Smooth muscle cell (in vitro differentiated cells): Measurements from ENCODE around the gene COMMD4. TPM values are rescaled to one million over a fixed set of nuclear protein-coding genes. Genes with fewer than 3 reads are reported as not detected.

Experiments used
- DNase-seq: peaks from one replicate; lab custom pipeline; 2025; ENCODE audit not compliant: unreplicated experiment; lab: John Stamatoyannopoulos, UW
- H2AFZ ChIP-seq: fragments of 200-600 bp; sonication (generic); 2 replicates; pipeline ENCODE4 v1.6.0; 2016; ENCODE audit warnings: antibody characterized with exemption, low read depth, mild to moderate bottlenecking
- H3F3A ChIP-seq: fragments of 200-600 bp; sonication (generic); 2 replicates; pipeline ENCODE4 v1.6.0; 2017; ENCODE audit warnings: antibody characterized with exemption, low read depth
- H3K27ac ChIP-seq: fragments of 200-600 bp; sonication (generic); 2 replicates; pipeline ENCODE4 v1.5.1; 2016; ENCODE audit warnings: low read depth, mild to moderate bottlenecking
- H3K27me3 ChIP-seq: fragments of 200-600 bp; sonication (generic); 2 replicates; pipeline ENCODE4 v1.6.1; 2016; ENCODE audit warnings: low read depth, mild to moderate bottlenecking
- H3K36me3 ChIP-seq: fragments of 200-600 bp; sonication (generic); 2 replicates; pipeline ENCODE4 v1.5.1; 2016; ENCODE audit warnings: low read depth
- H3K4me1 ChIP-seq: fragments of 200-600 bp; sonication (generic); 2 replicates; pipeline ENCODE4 v1.5.1; 2016; ENCODE audit warnings: low read depth
- H3K4me2 ChIP-seq: fragments of 200-600 bp; sonication (generic); 2 replicates; pipeline ENCODE4 v1.6.0; 2016; ENCODE audit warnings: mild to moderate bottlenecking
- H3K4me3 ChIP-seq: fragments of 200-600 bp; sonication (generic); 2 replicates; pipeline ENCODE4 v1.5.1; 2016; ENCODE audit warnings: mild to moderate bottlenecking
- H3K79me2 ChIP-seq: fragments of 200-600 bp; sonication (generic); 2 replicates; pipeline ENCODE4 v1.6.0; 2016; ENCODE audit warnings: low read depth, mild to moderate bottlenecking
- H3K9ac ChIP-seq: fragments of 200-600 bp; sonication (generic); 2 replicates; pipeline ENCODE4 v1.6.0; 2016; ENCODE audit warnings: low read depth
- H3K9me3 ChIP-seq: fragments of 200-600 bp; sonication (generic); replicated peaks from 2 replicates; pipeline ENCODE4 v1.5.1; 2016; ENCODE audit warnings: low read depth
- H4K20me1 ChIP-seq: fragments of 200-600 bp; sonication (generic); 2 replicates; pipeline ENCODE4 v1.6.0; 2016; ENCODE audit warnings: low read depth
- CTCF ChIP-seq: fragments of 200-600 bp; sonication (generic); IDR thresholded peaks from 2 replicates; pipeline ENCODE4 v1.5.1; 2017; ENCODE audit warnings: borderline replicate concordance, mild to moderate bottlenecking, antibody characterized with exemption; ENCODE audit not compliant: insufficient read depth, poor library complexity, severe bottlenecking
- WGBS: methylation state at CpG from one replicate; pipeline ENCODE4 v1.1.7; 2016; ENCODE audit warnings: low lambda C conversion rate; 5-methylcytosine and 5-hydroxymethylcytosine counted together
- polyA plus RNA-seq: library from polyadenylated mRNA; unstranded; fragments of >200 nt; fragmentation: Nextera tagmentation; extraction: Ambion mirVana; gene quantifications from 2 replicates; pipeline ENCODE4 v1.2.1, GENCODE V29; 2016
- total RNA-seq: library from RNA; depleted of rRNA; stranded (reverse); fragments of >200 nt; gene quantifications from 2 replicates; pipeline ENCODE4 v1.2.3, GENCODE V29; 2014

The COMMD4 gene
- total and polyA plus RNA-seq, 2 experiments from 2014 or later = 48.9 to 67.1 TPM

- no peaks in the 10 kb centered on the region for H3K36me3 ChIP-seq
- no peak overlapping the region for H3K4me3 ChIP-seq
- H3K27ac ChIP-seq = no peak overlapping the region
- H3K9ac ChIP-seq = no peak overlapping the region
- no peaks in the 10 kb centered on the region for H3K27me3 ChIP-seq
- DNase-seq = no peak
- no peak for TF ChIP-seq CTCF
- H3K79me2 ChIP-seq = no peaks in the 10 kb centered on the region
- H3K9me3 ChIP-seq = no peaks in the 10 kb centered on the region
- no peaks in the 10 kb centered on the region for H3K4me1 ChIP-seq
- H4K20me1 ChIP-seq = no peaks in the 10 kb centered on the region
- H2AFZ ChIP-seq = no peak overlapping the region
- H3F3A ChIP-seq = no peaks in the 10 kb centered on the region
- no peak overlapping the region for H3K4me2 ChIP-seq
- WGBS = 86% methylated on average over 1 of the region's 1 CpG
Measured at GRCh38 chr15:75360391-75360790, 24.5 kb downstream of the COMMD4 start.

GRCh38 chr15:75360856-75361255 lies 25.0 kb downstream of the COMMD4 start:
- no peak for DNase-seq
- H2AFZ ChIP-seq = no peak overlapping the region

GRCh38 chr15:75361361-75361988 lies 25.6 kb downstream of the COMMD4 start:
- H3K4me2 ChIP-seq = no peak overlapping the region
- H2AFZ ChIP-seq = no peak overlapping the region
- no peaks in the 10 kb centered on the region for H3K36me3 ChIP-seq
- no peaks in the 10 kb centered on the region for H3K4me1 ChIP-seq
- no peak for TF ChIP-seq CTCF
- DNase-seq = no peak
- no peak overlapping the region for H3K27ac ChIP-seq
- no peaks in the 10 kb centered on the region for H3K27me3 ChIP-seq
- H3K9ac ChIP-seq = no peak overlapping the region
- H4K20me1 ChIP-seq = no peaks in the 10 kb centered on the region
- H3K79me2 ChIP-seq = no peaks in the 10 kb centered on the region
- H3K4me3 ChIP-seq = no peak overlapping the region
- H3K9me3 ChIP-seq = no peaks in the 10 kb centered on the region
- no peaks in the 10 kb centered on the region for H3F3A ChIP-seq
- WGBS = 98% methylated on average over 10 of the region's 10 CpGs

More at GRCh38 chr15:75360856-75361255, 25.0 kb downstream of the COMMD4 start:
- 96% methylated on average over 2 of the region's 7 CpGs for WGBS
- Histone ChIP-seq H3K9ac (no peak overlapping the region), H3K9me3 (no peaks in the 10 kb centered on the region), H3K36me3 (no peaks in the 10 kb centered on the region), H3K79me2 (no peaks in the 10 kb centered on the region), H3K27me3 (no peaks in the 10 kb centered on the region), H4K20me1 (no peaks in the 10 kb centered on the region), H3K4me2 (no peak overlapping the region), H3K27ac (no peak overlapping the region), H3K4me3 (no peak overlapping the region), H3K4me1 (no peaks in the 10 kb centered on the region), H3F3A (no peaks in the 10 kb centered on the region)
- TF ChIP-seq CTCF = no peak

- no peak for DNase-seq
- Histone ChIP-seq H3K36me3 (no peaks in the 10 kb centered on the region), H3K4me2 (no peak overlapping the region)
Measured at GRCh38 chr15:75361989-75362641, 26.3 kb downstream of the COMMD4 start.

More at GRCh38 chr15:75361989-75362641, 26.3 kb downstream of the COMMD4 start:
- Histone ChIP-seq H3K4me1 (no peaks in the 10 kb centered on the region), H3K4me3 (no peak overlapping the region), H3K9ac (no peak overlapping the region), H3F3A (no peaks in the 10 kb centered on the region), H4K20me1 (peaks cover under 1% of the 10 kb centered on the region), H3K9me3 (no peaks in the 10 kb centered on the region), H3K79me2 (no peaks in the 10 kb centered on the region), H3K27ac (no peak overlapping the region), H2AFZ (no peak overlapping the region), H3K27me3 (no peaks in the 10 kb centered on the region)
- 96% methylated on average over 13 of the region's 13 CpGs for WGBS
- no peak for TF ChIP-seq CTCF
